ENCODE results near the gene DRAXIN.

GRCh38 chr1:11729155-11729497 lies 37.6 kb downstream of the DRAXIN start:
- TF ChIP-seq CTCF (IDR thresholded peaks at IDR 0.05; ENCODE audit: borderline replicate concordance, extremely low read depth, low read length, poor library complexity, severe bottlenecking), result no peak
- no peak for TF ChIP-seq EZH2 (IDR thresholded peaks at IDR 0.05; ENCODE audit: borderline replicate concordance, low read depth, low read length, severe bottlenecking)
